HL-60 (cell line): ENCODE measurements around the gene DAGLA.

Experiments
- DNase-seq, 2 experiments: peaks; one replicate each; pipeline ENCODE4 v3.0.0-alpha.2; 2010 to 2020; ENCODE audit warnings: low read depth in 1 of 2, low spot score in 1 of 2
- H3K27ac ChIP-seq: fragments of 250-450 bp; sonication (Bioruptor Pico); replicated peaks from 2 replicates; pipeline ENCODE4 v1.5.1; 2020; ENCODE audit warnings: mild to moderate bottlenecking, moderate library complexity
- H3K27me3 ChIP-seq: fragments of 250-450 bp; sonication (Bioruptor Pico); 2 replicates; pipeline ENCODE4 v1.5.1; 2021; ENCODE audit warnings: mild to moderate bottlenecking, moderate library complexity; ENCODE audit not compliant: insufficient read depth, poor library complexity, severe bottlenecking
- H3K4me3 ChIP-seq: replicated peaks from 2 replicates; pipeline ENCODE4 v1.5.1; 2011; ENCODE audit warnings: mild to moderate bottlenecking, control low read depth, low read length; ENCODE audit not compliant: insufficient read depth
- GABPA ChIP-seq: IDR thresholded peaks from 2 replicates; pipeline ENCODE4 v1.6.1; 2012; ENCODE audit warnings: low read depth
- POLR2AphosphoS5 ChIP-seq: IDR thresholded peaks from 2 replicates; pipeline ENCODE4 v1.6.1; 2012; ENCODE audit warnings: low read depth
- SPI1 ChIP-seq: IDR thresholded peaks from 2 replicates; pipeline ENCODE4 v1.6.1; 2012; ENCODE audit warnings: low read depth, mild to moderate bottlenecking, borderline replicate concordance
- TF ChIP-seq, protein P1 (sequence below): IDR thresholded peaks from 2 replicates; pipeline ENCODE4 v1.6.1; 2012; ENCODE audit warnings: low read depth; ENCODE audit not compliant: insufficient replicate concordance
- TF ChIP-seq, protein P2 (sequence below): IDR thresholded peaks from one replicate; pipeline ENCODE4 v1.5.1; 2011; ENCODE audit warnings: low read length, control low read depth, inconsistent platforms; ENCODE audit not compliant: insufficient read depth

Gene DAGLA

DNA sequence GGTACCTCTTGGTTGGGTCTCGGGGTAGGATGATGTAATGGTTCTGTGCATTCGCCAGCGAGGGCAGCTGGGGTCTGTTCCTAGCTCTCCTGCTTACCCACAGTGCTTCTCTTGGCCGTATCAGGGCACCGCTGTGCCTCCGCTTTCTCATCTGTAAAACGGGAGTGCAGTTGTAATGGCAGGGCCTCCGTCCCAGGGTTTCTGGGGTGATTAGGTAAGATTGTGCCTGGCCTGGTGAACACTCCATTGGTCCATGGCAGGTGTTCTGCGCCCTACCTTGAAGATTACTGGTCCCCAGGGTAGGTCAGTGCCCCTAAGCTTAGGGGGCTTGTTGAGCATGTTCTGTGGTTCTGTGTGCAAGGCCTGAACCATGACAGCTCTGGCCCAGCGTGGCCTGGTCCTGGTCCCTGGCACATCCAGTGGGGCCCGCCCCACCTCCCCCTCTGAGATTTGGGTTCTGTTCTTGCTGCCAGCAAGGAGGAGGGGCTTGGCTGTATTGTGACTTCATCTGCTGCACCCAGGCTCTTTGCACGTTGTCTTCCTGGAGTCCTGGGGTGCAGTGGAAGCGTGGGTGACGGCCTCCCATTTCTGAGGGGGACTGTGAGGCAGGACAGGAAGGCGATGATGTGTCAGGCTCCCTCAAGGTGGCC lies 77.1 kb downstream of the DAGLA start:
- Histone ChIP-seq H3K4me3 (no peak overlapping the region), H3K27me3 (peaks cover 10% of the 10 kb centered on the region), H3K27ac (no peak overlapping the region)
- TF ChIP-seq SPI1 (no peak), GABPA (no peak), POLR2AphosphoS5 (no peak)
- TF ChIP-seq, protein P1, sequence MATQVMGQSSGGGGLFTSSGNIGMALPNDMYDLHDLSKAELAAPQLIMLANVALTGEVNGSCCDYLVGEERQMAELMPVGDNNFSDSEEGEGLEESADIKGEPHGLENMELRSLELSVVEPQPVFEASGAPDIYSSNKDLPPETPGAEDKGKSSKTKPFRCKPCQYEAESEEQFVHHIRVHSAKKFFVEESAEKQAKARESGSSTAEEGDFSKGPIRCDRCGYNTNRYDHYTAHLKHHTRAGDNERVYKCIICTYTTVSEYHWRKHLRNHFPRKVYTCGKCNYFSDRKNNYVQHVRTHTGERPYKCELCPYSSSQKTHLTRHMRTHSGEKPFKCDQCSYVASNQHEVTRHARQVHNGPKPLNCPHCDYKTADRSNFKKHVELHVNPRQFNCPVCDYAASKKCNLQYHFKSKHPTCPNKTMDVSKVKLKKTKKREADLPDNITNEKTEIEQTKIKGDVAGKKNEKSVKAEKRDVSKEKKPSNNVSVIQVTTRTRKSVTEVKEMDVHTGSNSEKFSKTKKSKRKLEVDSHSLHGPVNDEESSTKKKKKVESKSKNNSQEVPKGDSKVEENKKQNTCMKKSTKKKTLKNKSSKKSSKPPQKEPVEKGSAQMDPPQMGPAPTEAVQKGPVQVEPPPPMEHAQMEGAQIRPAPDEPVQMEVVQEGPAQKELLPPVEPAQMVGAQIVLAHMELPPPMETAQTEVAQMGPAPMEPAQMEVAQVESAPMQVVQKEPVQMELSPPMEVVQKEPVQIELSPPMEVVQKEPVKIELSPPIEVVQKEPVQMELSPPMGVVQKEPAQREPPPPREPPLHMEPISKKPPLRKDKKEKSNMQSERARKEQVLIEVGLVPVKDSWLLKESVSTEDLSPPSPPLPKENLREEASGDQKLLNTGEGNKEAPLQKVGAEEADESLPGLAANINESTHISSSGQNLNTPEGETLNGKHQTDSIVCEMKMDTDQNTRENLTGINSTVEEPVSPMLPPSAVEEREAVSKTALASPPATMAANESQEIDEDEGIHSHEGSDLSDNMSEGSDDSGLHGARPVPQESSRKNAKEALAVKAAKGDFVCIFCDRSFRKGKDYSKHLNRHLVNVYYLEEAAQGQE = no peak
- TF ChIP-seq, protein P2, sequence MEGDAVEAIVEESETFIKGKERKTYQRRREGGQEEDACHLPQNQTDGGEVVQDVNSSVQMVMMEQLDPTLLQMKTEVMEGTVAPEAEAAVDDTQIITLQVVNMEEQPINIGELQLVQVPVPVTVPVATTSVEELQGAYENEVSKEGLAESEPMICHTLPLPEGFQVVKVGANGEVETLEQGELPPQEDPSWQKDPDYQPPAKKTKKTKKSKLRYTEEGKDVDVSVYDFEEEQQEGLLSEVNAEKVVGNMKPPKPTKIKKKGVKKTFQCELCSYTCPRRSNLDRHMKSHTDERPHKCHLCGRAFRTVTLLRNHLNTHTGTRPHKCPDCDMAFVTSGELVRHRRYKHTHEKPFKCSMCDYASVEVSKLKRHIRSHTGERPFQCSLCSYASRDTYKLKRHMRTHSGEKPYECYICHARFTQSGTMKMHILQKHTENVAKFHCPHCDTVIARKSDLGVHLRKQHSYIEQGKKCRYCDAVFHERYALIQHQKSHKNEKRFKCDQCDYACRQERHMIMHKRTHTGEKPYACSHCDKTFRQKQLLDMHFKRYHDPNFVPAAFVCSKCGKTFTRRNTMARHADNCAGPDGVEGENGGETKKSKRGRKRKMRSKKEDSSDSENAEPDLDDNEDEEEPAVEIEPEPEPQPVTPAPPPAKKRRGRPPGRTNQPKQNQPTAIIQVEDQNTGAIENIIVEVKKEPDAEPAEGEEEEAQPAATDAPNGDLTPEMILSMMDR = no peak
- DNase-seq = no peak

DNA sequence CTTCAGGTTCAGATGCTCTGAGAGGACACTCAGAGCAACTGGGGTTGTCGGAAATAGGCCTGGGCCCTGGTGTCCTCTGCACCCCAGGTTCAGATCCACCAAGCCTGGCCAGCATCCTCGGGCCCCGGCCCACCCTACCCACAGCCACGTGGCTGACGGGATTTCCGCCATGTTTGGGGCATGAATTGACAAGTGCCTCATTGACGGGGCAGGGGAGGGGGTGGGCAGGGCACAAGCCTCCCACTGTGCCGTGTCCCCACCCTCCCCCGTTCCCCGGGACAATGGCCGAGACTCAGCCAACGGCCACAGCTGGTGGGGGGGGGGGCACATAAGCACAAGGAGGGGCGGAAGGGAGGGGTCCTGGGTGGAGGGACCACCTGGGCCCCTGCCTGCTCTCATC lies 80.8 kb downstream of the DAGLA start:
- Histone ChIP-seq H3K27me3 (peaks cover 3% of the 10 kb centered on the region), H3K27ac (no peak overlapping the region), H3K4me3 (no peak overlapping the region)
- DNase-seq = no peak
- no peak for TF ChIP-seq GABPA
- TF ChIP-seq, protein P2 = no peak

DNA sequence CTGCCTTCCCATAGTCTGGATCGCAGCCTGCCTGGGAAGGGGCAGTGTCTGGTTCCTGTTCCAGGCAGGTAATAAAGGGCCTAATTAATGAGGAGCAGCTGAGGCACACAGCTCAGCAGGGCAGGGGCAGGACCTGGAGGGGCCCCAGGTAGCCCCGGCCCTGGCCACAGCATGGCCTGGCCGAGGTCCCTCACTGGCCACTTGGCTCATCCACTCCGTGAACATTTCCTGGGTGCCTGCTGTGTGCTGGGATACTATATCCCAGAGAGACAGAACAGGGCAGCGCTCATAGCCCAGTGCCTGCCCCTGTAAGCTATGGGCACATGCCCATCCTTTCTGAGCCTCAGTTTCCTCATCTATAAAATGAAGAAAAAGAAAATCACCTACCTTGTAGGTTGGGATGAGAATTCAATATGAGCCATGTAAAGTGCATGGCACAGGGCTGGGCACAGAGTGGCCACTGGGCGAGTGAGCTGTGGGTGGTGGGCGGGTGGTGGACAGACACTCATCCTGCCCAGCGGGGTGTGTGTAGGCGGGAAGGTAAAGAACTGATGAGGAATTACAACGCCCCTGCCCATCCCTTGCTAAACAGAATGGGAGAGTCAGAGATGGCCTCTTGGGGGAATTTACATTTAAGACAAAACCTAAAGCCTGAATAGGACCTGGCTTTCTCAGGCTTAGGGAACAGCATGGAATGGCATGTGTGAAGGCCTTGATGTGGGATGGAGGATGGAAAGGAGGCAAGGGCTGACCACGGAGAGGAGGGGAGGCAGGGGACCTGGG lies 81.4 kb downstream of the DAGLA start:
- H3K27ac ChIP-seq = no peak overlapping the region
- TF ChIP-seq POLR2AphosphoS5 (no peak), GABPA (no peak), SPI1 (no peak)
- TF ChIP-seq, protein P1 = no peak
- H3K27me3 ChIP-seq = peaks cover 3% of the 10 kb centered on the region
- H3K4me3 ChIP-seq = no peak overlapping the region
- DNase-seq = no peak

DNA sequence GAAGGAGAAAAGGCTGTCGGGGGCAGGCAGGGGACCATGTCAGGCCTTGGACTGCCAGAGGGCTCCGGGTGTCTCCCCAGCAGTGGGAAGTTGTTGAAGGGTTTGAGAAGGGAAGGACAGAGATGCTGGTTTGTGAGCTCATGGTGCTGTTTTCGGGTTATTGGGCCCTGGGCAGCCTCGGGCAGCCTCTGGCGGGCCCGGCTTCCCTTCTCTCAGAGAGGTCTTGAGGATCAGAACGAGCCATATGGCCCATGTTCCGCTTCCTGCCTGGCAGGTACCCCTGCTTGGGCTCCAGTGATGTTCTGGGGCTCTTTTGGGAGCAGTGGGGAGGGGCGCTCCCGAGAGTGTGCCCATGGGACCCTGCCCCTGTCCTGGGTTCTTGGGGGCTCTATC lies 82.0 kb downstream of the DAGLA start:
- Histone ChIP-seq H3K27ac (no peak overlapping the region), H3K4me3 (no peak overlapping the region), H3K27me3 (peaks cover 3% of the 10 kb centered on the region)
- TF ChIP-seq GABPA (no peak), SPI1 (no peak), POLR2AphosphoS5 (no peak)
- TF ChIP-seq, protein P1 = no peak
- TF ChIP-seq, protein P2 = no peak
- DNase-seq = no peak
